ENCODE measurements around the gene IGSF8.

Gene IGSF8

GRCh38 chr1:160082487-160082886 is 15.9 kb downstream of the IGSF8 start:
- no peak for TF ChIP-seq CTCF (IDR thresholded peaks at IDR 0.05; ENCODE audit: unreplicated experiment in 3 of 3)
- no peak overlapping the region for H3K27ac Mint-ChIP-seq

DNA sequence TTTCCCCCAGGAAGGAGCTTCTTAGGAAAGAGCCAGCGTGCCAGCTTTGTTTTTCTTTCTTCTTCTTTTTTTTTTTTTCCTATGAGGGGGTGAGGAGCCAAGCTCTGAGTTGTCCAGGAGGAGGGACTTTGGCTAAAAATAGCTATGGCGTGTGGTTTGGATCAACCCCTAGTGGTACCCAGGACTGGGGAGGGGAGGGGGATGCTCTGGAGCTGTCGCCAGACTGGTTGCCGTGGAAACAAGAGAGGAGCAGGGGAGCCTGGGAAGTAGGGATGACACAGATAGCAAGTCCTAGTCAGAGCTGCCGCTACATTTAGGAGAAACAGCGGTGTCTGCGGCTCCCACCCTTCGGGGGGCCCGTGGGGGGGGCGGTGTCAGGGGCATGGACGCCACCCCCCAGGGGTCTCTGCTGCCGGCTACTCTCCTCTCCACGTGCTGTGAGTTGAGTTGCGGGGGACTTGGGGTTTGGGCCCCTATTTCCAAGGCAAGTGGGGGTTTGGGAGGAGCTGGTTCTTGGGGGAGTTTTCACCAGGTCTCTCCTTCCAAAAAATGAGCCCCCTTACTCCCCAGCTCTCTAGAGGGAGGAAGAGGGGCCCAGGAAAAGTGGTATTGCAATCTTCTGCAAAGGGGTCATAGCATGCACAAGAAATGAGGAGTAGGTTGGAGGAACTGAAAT is 17.0 kb downstream of the IGSF8 start, which contains the start of gene KCNJ9:
Gene KCNJ9, plus strand, starts transcription at position 278 of the 676 bp plus-strand sequence. CDS start 2,493 bp downstream, outside the sequence.
- Mint-ChIP-seq H3K27ac (no peak within 1 kb of the TSS), H3K4me1 (no peaks in the 10 kb centered on the region), H3K9me3 (no peaks in the 10 kb centered on the region), H3K27me3 (ENCODE audit: low read depth) (peaks cover 93% of the 10 kb centered on the region), H3K36me3 (ENCODE audit: low read depth) (no peaks in the 10 kb centered on the region), H3K4me3 (peak within 1 kb of the TSS in 2 of 3 experiments; percentile 5 to 38)
- TF ChIP-seq CTCF (IDR thresholded peaks at IDR 0.05; ENCODE audit: unreplicated experiment in 3 of 3), result no peak

More at GRCh38 chr1:160082487-160082886, 15.9 kb downstream of the IGSF8 start:
- Mint-ChIP-seq H3K4me1 (no peaks in the 10 kb centered on the region), H3K4me3 (peak overlapping the region in 2 of 3 experiments; percentile 5 to 30), H3K27me3 (ENCODE audit: low read depth) (peaks cover 89% of the 10 kb centered on the region), H3K9me3 (no peaks in the 10 kb centered on the region), H3K36me3 (ENCODE audit: low read depth) (no peaks in the 10 kb centered on the region)

GRCh38 chr1:160080381-160081100 is 17.9 kb downstream of the IGSF8 start:
- no peaks in the 10 kb centered on the region for H3K4me1 Mint-ChIP-seq
- no peak overlapping the region for H3K4me3 Mint-ChIP-seq
- no peak for TF ChIP-seq CTCF (IDR thresholded peaks at IDR 0.05; ENCODE audit: unreplicated experiment in 3 of 3)
- H3K27me3 Mint-ChIP-seq (ENCODE audit: low read depth), result peaks cover 92% of the 10 kb centered on the region
- no peaks in the 10 kb centered on the region for H3K9me3 Mint-ChIP-seq
- H3K27ac Mint-ChIP-seq, result no peak overlapping the region
- no peaks in the 10 kb centered on the region for H3K36me3 Mint-ChIP-seq (ENCODE audit: low read depth)

- Mint-ChIP-seq H3K4me1 (no peaks in the 10 kb centered on the region), H3K27ac (no peak overlapping the region), H3K4me3 (no peak overlapping the region), H3K36me3 (ENCODE audit: low read depth) (no peaks in the 10 kb centered on the region), H3K27me3 (ENCODE audit: low read depth) (peaks cover 90% of the 10 kb centered on the region), H3K9me3 (no peaks in the 10 kb centered on the region)
- no peak for TF ChIP-seq CTCF (IDR thresholded peaks at IDR 0.05; ENCODE audit: unreplicated experiment in 3 of 3)
Measured at GRCh38 chr1:160079448-160079847, 19.0 kb downstream of the IGSF8 start.

DNA sequence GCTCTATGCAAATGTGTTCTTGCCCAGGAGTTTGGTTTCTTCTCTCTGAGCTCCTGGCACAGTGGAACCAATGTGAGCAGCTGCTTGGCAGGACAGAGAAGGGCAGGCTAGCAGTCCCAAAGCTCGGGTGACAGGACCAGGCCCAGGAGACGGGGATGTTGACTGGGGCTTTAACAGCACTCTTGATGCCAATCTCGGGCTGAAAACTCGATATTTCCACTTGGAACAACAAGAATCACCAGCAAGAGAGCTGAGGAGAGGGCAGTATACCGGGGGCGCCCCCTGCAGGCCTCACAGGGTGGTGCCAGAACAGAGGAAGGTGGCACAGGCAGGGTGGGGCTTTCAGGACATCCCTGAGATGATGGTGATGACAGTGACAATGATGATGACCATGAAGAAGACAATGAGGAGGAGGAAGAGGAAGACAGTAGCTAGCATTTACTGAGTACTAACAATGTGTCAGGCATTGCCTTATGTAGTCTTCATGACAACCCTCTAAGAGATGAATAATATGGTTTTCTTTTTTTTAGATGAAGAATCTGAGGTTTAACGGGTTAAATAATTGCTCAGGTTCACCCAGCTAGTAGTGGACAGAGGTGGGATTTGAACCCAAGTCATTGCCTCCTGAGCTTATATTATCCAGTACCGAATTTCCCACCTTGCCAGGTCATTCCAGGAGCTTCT is 19.8 kb downstream of the IGSF8 start:
- no peak overlapping the region for H3K4me3 Mint-ChIP-seq
- peak; percentile 38 to 60 (median 47) for TF ChIP-seq CTCF (IDR thresholded peaks at IDR 0.05; ENCODE audit: unreplicated experiment in 3 of 3)
- H3K27ac Mint-ChIP-seq, result no peak overlapping the region
- no peaks in the 10 kb centered on the region for H3K36me3 Mint-ChIP-seq (ENCODE audit: low read depth)
- H3K27me3 Mint-ChIP-seq (ENCODE audit: low read depth), result peaks cover 86% of the 10 kb centered on the region
- no peaks in the 10 kb centered on the region for H3K9me3 Mint-ChIP-seq
- H3K4me1 Mint-ChIP-seq, result no peaks in the 10 kb centered on the region

Data from nephron (organoid).